Gastroesophageal sphincter (tissue), 4 donors: ENCODE data around the gene RPL27A. TPM values are rescaled to one million over a fixed set of nuclear protein-coding genes. Genes with fewer than 3 reads are reported as not detected.

Source experiments
- ATAC-seq: fragments of 150-250 bp; one replicate; pipeline ENCODE4 v1.9.1; 2016; ENCODE audit warnings: mild to moderate bottlenecking, moderate library complexity
- H3K27ac ChIP-seq, 4 donors: fragments of 200-600 bp; sonication (generic) in 3 of 4; 1 replicate in 3 of 4; 2 replicates in 1 of 4; pipeline ENCODE4 v1.5.1; 2016 to 2019
- H3K27me3 ChIP-seq: fragments of 200-600 bp; sonication (generic); one replicate; pipeline ENCODE4 v1.5.1; 2019
- H3K36me3 ChIP-seq, 2 donors: fragments of 200-600 bp; sonication (generic); one replicate each; pipeline ENCODE4 v1.5.1; 2019; ENCODE audit warnings: control low read depth in 1 of 2
- H3K4me1 ChIP-seq, 3 donors: fragments of 200-600 bp; sonication (generic); 1 replicate in 2 of 3; 2 replicates in 1 of 3; pipeline ENCODE4 v1.5.1; 2016 to 2019; ENCODE audit warnings: control low read depth in 2 of 3
- H3K4me3 ChIP-seq, 2 donors: fragments of 200-600 bp; sonication (generic); one replicate each; pipeline ENCODE4 v1.5.1; 2019; ENCODE audit warnings: mild to moderate bottlenecking in 1 of 2, moderate library complexity in 1 of 2
- H3K9me3 ChIP-seq, 3 donors: fragments of 200-600 bp; sonication (generic); one replicate each; pipeline ENCODE4 v1.5.1; 2017 to 2019; ENCODE audit warnings: control low read depth in 2 of 3
- EP300 ChIP-seq: sonication (generic); formaldehyde crosslinking; IDR thresholded peaks from one replicate; pipeline ENCODE4 v1.6.1; 2017; ENCODE audit warnings: antibody characterized with exemption, mild to moderate bottlenecking
- POLR2A ChIP-seq, 2 donors: fragments of 450-650 bp; IDR thresholded peaks; one replicate each; pipeline ENCODE4 v1.6.1; 2017; ENCODE audit warnings: antibody characterized with exemption in 2 of 2, mild to moderate bottlenecking in 2 of 2, moderate library complexity in 1 of 2
- POLR2AphosphoS5 ChIP-seq: sonication (generic); formaldehyde crosslinking; IDR thresholded peaks from one replicate; pipeline ENCODE4 v1.6.1; 2017; ENCODE audit warnings: antibody characterized with exemption
- WGBS, 2 donors: methylation state at CpG; one replicate each; pipeline ENCODE4 v1.1.5; 2018; ENCODE audit warnings: low coverage in 1 of 2; 5-methylcytosine and 5-hydroxymethylcytosine counted together
- small RNA-seq, 4 donors: library from RNA; depleted of rRNA; stranded (forward); fragments of <200 nt; gene quantifications; one replicate each; pipeline ENCODE3, GENCODE V24; 2016
- total RNA-seq, 4 donors: library from RNA; depleted of rRNA; stranded (reverse); fragments of >200 nt; gene quantifications; one replicate each; pipeline ENCODE4 v1.1.0, GENCODE V29; 2016
- TF ChIP-seq, protein P1 (sequence below), 4 experiments: fragments of 200-600 bp in 2 of 4; fragments of 450-650 bp in 2 of 4; sonication (generic) in 1 of 4; IDR thresholded peaks; one replicate each; pipeline ENCODE4 v1.5.1; 2017 to 2019; ENCODE audit warnings: antibody characterized with exemption in 4 of 4, mild to moderate bottlenecking in 2 of 4, moderate library complexity in 2 of 4

The RPL27A gene
- total RNA-seq, 4 donors from 2014 or later, result 706 to 1,423 (median 903) TPM

DNA sequence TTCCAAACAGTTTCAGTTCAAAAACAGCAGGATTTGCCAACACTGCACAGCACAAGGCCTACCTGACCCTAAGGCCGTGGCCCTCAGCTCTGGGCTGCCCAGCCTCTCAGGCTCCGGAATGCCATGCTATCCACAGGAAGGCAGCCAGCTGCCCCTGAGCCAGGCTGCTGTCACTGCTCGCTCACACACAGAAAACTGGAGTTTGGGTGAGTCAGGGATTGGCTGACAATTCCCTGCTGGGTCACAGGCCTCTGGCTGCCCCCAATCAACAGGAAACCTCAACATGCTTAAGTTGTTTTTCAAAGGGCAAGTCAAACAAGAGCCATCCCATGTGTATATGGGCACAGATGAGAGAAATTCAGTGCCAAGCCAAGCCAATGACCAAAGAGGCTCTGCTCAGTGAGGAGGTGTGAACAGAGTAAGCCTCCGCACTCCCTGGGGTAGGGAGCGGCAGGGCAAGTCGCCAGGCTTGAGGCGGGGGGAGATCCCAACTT lies 50.2 kb downstream of the RPL27A start:
- no peak overlapping the region for H3K4me3 ChIP-seq
- H3K4me1 ChIP-seq, result peaks cover 16 to 87% (median 34%) of the 10 kb centered on the region in 3 donors
- no peaks in the 10 kb centered on the region for H3K27me3 ChIP-seq
- no peaks in the 10 kb centered on the region for H3K9me3 ChIP-seq
- WGBS, 2 donors, result 25 to 59% methylated on average over 4 of the region's 7 CpGs
- peak overlapping the region; percentile 86 to 96 (median 90) for H3K27ac ChIP-seq
- TF ChIP-seq POLR2AphosphoS5, result peak; percentile 98
- no peak for TF ChIP-seq POLR2A (IDR thresholded peaks at IDR 0.05)
- peak; percentile 93 for ATAC-seq
- peaks cover 0 to 22% of the 10 kb centered on the region in 2 donors for H3K36me3 ChIP-seq

DNA sequence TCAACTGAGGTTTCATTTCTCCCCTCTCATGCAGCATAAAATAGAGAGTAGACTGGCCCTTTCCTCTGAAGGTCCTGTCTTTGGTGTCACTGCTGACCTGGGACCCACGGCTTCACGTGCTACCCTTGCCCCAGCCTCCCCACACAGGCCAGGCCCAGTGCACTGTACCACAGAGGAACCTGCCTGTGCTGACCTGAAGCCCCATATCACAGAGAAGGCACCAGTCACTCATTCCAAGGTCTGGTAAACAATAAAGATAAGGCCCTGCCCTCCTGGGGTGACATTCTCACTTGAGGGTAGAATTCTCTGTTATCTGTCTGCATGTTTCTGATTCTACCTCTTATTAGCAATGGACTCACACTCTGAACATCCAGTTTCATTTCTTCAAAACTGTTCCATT lies 51.3 kb downstream of the RPL27A start:
- ATAC-seq, result no peak
- Histone ChIP-seq H3K27me3 (no peaks in the 10 kb centered on the region), H3K4me3 (no peak overlapping the region), H3K27ac (peak overlapping the region; percentile 86 to 96 (median 90)), H3K4me1 (peaks cover 16 to 85% (median 24%) of the 10 kb centered on the region in 3 donors), H3K36me3 (peaks cover 0 to 26% of the 10 kb centered on the region in 2 donors), H3K9me3 (no peaks in the 10 kb centered on the region)
- TF ChIP-seq POLR2A (IDR thresholded peaks at IDR 0.05) (no peak), EP300 (no peak), POLR2AphosphoS5 (no peak)
- TF ChIP-seq, protein P1, sequence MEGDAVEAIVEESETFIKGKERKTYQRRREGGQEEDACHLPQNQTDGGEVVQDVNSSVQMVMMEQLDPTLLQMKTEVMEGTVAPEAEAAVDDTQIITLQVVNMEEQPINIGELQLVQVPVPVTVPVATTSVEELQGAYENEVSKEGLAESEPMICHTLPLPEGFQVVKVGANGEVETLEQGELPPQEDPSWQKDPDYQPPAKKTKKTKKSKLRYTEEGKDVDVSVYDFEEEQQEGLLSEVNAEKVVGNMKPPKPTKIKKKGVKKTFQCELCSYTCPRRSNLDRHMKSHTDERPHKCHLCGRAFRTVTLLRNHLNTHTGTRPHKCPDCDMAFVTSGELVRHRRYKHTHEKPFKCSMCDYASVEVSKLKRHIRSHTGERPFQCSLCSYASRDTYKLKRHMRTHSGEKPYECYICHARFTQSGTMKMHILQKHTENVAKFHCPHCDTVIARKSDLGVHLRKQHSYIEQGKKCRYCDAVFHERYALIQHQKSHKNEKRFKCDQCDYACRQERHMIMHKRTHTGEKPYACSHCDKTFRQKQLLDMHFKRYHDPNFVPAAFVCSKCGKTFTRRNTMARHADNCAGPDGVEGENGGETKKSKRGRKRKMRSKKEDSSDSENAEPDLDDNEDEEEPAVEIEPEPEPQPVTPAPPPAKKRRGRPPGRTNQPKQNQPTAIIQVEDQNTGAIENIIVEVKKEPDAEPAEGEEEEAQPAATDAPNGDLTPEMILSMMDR (IDR thresholded peaks at IDR 0.05), result no peak
- WGBS, 2 donors, result no CpG with 5 or more reads among the region's 2 CpGs

DNA sequence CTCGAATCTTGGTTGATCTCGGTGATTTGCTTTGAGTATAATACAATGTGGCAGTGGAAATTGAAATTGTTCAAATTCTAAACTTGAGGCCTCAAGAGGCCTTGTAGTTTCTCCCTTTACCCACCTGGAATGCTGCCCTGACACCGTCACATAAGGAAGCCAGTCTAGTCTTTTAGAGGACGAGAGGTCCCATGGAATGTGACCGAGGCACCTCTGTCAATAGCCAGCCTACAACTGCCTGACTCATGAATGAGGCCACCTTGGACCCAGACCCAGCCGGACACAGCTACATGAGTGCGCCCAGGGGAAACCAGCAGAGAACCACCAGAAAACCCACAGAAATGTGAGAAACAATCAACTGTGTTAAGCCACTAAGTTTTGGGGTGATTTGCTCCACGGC lies 52.5 kb downstream of the RPL27A start:
- H3K36me3 ChIP-seq, result peaks cover 0 to 22% of the 10 kb centered on the region in 2 donors
- TF ChIP-seq POLR2AphosphoS5 (no peak), POLR2A (IDR thresholded peaks at IDR 0.05) (no peak), EP300 (no peak)
- TF ChIP-seq, protein P1 (IDR thresholded peaks at IDR 0.05), result no peak
- H3K4me1 ChIP-seq, result peaks cover 16 to 85% (median 30%) of the 10 kb centered on the region in 3 donors
- H3K27me3 ChIP-seq, result no peaks in the 10 kb centered on the region
- ATAC-seq, result no peak
- H3K27ac ChIP-seq, result peak overlapping the region in 3 of 4 donors; percentile 63 to 96 (median 89)
- H3K9me3 ChIP-seq, result no peaks in the 10 kb centered on the region
- 81 to 92% methylated on average over 3 to 4 of the region's 8 CpGs for WGBS, 2 donors
- no peak overlapping the region for H3K4me3 ChIP-seq

DNA sequence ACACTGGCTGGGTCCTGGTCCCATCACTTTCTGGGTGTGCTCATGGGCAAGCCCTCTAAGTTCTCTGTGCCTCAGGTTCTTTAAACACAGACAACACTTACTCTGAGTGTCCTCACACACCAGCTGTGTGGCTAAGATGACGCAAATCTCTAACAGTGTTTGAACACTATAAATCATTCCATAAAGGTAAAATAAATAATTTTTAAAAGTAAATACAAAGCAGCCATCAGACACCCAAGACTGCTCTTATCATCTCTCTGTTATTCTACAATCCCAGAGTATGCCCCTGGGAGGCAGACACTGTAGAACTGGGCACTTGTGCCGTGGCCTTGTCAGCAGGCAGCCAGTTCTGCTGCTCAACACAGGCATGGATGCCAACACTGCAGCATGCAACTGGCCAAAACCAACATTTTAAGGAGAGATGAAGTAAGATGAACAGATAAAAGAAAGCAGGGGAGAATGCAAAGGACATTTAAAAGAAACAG lies 56.8 kb downstream of the RPL27A start:
- WGBS, 2 donors, result 75 to 80% methylated on average over 1 to 2 of the region's 2 CpGs
- H3K9me3 ChIP-seq, result no peaks in the 10 kb centered on the region
- H3K4me3 ChIP-seq, result no peak overlapping the region
- H3K4me1 ChIP-seq, result peaks cover 0 to 66% (median 7%) of the 10 kb centered on the region in 3 donors
- H3K27ac ChIP-seq, result peak overlapping the region in 3 of 4 donors; percentile 22 to 56 (median 45)
- no peaks in the 10 kb centered on the region for H3K27me3 ChIP-seq
- ATAC-seq, result no peak
- TF ChIP-seq, protein P1 (IDR thresholded peaks at IDR 0.05), result no peak
- TF ChIP-seq POLR2A (IDR thresholded peaks at IDR 0.05) (no peak), EP300 (no peak), POLR2AphosphoS5 (no peak)
- H3K36me3 ChIP-seq, result peaks cover 0 to 19% of the 10 kb centered on the region in 2 donors

Small RNAs within 50 kb of the gene (small RNA-seq; reads per million reads assigned to genes)
- gene SNORA3A (0 reads per million in 4 donors), gene SNORA3B (2.9 to 8.0 (median 5.4) reads per million in 4 donors)

Other genes with a start within 250 kb of the RPL27A start
- gene STK33, start 88.6 kb upstream of the RPL27A start, total RNA-seq, result 10 to 100 TPM; 15.7 to 25.6 (median 21.4) TPM
- 10 to 100 TPM in 1 of 4 donors, 1 to 10 TPM in 3; 1.4 to 12.9 (median 3.1) TPM for gene TRIM66, start 127 bp upstream of the RPL27A start, total RNA-seq
- gene AKIP1, start 228.4 kb downstream of the RPL27A start, total RNA-seq, result 10 to 100 TPM; 31.5 to 63.9 (median 44.7) TPM